ENCODE results near the gene FAM217A. TPM values are rescaled to one million over a fixed set of nuclear protein-coding genes. Genes with fewer than 3 reads are reported as not detected.
"Not testable (repeated sequence)": the region's sequence is repeated elsewhere in the genome, so short reads cannot be mapped to it uniquely, and the experiment has no call there.

The FAM217A gene
- total and polyA plus RNA-seq, 7 donors = 0.03 TPM; not detected in 6

DNA sequence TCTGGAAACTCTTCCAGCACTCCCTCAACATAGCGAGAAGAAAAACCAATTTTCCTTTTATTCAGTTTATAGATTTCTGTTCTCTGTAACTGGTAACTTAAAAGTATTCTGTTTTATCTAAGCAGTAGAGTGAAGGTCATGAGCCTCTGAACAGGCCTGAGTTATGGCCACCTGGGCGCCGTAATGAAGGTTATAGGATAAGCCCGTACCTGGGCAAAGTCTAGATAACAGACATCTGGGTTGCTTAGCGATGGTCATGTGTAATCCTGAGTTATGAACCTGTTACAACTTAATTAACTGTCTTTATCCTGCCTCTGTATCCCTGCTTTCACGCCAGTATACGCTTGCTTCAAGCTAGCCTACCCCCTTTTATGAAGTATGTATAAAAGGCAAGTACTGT is 13.0 kb upstream of the FAM217A start:
- Histone ChIP-seq H3K36me3 (no peaks in the 10 kb centered on the region), H3K4me3 (no peak overlapping the region), H3K27me3 (no peaks in the 10 kb centered on the region), H3K9me3 (no peaks in the 10 kb centered on the region), H3K4me1 (no peaks in the 10 kb centered on the region), H3K27ac (no peak overlapping the region)
- TF ChIP-seq EP300 (IDR thresholded peaks at IDR 0.05) (no peak), POLR2AphosphoS5 (IDR thresholded peaks at IDR 0.05) (no peak), POLR2A (IDR thresholded peaks at IDR 0.05) (no peak)
- TF ChIP-seq, protein P1, sequence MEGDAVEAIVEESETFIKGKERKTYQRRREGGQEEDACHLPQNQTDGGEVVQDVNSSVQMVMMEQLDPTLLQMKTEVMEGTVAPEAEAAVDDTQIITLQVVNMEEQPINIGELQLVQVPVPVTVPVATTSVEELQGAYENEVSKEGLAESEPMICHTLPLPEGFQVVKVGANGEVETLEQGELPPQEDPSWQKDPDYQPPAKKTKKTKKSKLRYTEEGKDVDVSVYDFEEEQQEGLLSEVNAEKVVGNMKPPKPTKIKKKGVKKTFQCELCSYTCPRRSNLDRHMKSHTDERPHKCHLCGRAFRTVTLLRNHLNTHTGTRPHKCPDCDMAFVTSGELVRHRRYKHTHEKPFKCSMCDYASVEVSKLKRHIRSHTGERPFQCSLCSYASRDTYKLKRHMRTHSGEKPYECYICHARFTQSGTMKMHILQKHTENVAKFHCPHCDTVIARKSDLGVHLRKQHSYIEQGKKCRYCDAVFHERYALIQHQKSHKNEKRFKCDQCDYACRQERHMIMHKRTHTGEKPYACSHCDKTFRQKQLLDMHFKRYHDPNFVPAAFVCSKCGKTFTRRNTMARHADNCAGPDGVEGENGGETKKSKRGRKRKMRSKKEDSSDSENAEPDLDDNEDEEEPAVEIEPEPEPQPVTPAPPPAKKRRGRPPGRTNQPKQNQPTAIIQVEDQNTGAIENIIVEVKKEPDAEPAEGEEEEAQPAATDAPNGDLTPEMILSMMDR (IDR thresholded peaks at IDR 0.05) = no peak
- intact Hi-C loops (cut with DNase I) = no loop called here
- 20 to 74% methylated on average over 7 of the region's 7 CpGs for WGBS, 2 donors
- no peak for DNase-seq

DNA sequence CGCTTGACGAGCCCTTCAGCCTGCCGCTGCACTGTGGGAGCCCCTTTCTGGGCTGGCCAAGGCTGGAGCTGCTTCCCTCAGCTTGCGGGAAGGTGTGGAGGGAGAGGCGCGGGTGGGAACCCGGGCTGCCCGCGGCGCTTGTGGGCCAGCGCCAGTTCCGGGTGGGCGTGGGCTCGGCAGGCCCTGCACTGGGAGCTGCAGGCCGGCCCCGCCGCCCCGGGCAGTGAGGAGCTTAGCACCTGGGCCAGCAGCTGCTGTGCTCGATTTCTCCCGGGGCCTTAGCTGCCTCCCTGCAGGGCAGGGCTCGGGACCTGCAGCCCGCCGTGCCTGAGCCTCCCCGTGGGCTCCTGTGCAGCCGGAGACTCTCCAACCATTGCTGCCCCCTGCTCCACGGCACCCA is 11.1 kb upstream of the FAM217A start:
- intact Hi-C loops (cut with DNase I); H3K27ac ChIP-seq; H3K4me1 ChIP-seq; H3K36me3 ChIP-seq; H3K27me3 ChIP-seq; H3K9me3 ChIP-seq; DNase-seq; H3K4me3 ChIP-seq: not testable (repeated sequence)
- WGBS, 2 donors = 95 to 97% methylated on average over 26 of the region's 26 CpGs

DNA sequence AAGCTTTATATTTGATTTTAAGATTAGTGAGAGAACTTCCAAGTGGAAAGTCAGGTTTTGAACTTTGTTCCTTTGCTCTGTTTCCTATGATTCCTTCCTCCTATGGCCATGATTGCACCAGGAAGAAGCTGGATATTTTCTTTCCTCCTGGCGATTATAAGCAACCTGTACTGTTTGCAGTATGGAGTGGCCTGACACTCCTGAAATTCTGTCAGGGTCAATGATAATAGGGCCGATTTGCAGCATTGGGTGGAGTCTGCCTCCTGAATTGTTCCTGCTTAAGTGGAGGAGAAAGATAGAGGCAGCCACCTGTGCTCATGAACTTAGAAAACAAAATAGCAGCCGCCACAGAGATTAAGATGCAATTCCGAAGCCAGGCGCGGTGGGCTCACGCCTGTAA is 9.8 kb upstream of the FAM217A start:
- H3K27ac ChIP-seq = no peak overlapping the region

DNA sequence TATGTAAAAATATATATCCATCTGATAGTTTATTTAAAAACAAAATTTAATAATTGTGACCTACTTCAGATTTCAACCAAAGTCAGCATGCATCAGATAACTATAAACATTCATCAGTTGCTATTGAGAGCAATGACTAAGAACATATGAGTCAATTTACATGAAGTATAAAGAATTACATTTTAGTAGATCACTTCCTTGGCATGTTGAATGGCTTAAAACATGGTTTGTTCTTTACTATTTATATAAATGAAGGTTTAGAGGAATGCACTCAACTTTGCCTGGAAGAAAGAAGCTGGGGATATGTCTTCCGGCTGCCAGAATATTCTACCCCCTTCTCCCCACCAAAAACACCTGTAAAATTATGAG is 6.4 kb upstream of the FAM217A start:
- WGBS, 2 donors = 92 to 94% methylated on average over 1 of the region's 1 CpG
- no peaks in the 10 kb centered on the region for H3K4me1 ChIP-seq

More for the DNA sequence above, 9.8 kb upstream of the FAM217A start:
- Histone ChIP-seq H3K4me3 (no peak overlapping the region), H3K27me3 (no peaks in the 10 kb centered on the region), H3K4me1 (no peaks in the 10 kb centered on the region), H3K36me3 (no peaks in the 10 kb centered on the region), H3K9me3 (no peaks in the 10 kb centered on the region)
- 15 to 67% methylated on average over 7 of the region's 7 CpGs for WGBS, 2 donors
- DNase-seq = no peak
- TF ChIP-seq, protein P1 (IDR thresholded peaks at IDR 0.05) = no peak
- intact Hi-C loops (cut with DNase I) = no loop called here

DNA sequence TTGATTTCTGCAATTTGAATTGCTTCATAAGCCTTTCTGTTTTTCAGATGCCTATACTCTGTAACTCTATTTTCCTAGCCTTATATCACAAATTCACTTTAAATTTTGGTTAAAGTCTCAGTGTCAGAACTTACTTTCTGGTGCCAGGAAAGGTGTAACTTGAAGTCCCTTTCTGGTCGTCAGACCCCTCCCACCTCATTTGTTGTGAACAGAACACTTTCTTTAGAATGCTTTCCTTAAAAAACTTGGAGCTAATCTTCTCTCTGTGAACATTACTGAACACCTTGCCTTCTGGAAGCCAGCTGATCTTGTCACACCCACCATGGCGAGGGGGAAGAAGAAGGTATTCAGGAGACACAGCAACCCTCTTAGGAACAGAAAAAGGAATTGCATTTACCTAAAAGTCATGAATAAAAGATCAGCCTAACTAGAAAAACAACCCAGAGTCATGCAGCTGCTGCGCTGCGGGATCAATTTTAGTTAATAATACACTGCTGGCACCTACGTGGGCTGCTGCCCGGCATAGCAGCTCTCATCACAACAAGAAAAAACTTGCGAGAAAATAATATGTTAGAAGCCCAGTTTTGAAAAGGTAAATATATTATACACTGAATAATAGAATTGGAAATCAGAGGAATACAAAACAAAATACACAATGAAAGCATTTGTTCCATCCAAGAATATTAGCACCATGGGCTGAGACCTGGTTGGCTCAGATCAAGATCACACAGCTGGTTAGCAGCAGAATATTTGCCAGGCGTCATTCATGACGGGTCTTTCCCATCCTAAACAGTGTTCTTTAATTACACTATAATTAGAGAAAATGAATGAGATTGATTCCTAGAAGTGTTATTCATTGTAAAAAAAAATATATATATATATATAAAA is 5.8 kb upstream of the FAM217A start:
- Histone ChIP-seq H3K27ac (no peak overlapping the region), H3K4me3 (no peak overlapping the region)
- 22 to 64% methylated on average over 9 of the region's 9 CpGs for WGBS, 2 donors

More for the DNA sequence above, 6.4 kb upstream of the FAM217A start:
- Histone ChIP-seq H3K36me3 (no peaks in the 10 kb centered on the region), H3K27me3 (no peaks in the 10 kb centered on the region), H3K27ac (no peak overlapping the region), H3K9me3 (no peaks in the 10 kb centered on the region), H3K4me3 (no peak overlapping the region)
- intact Hi-C loops (cut with DNase I) = no loop called here
- no peak for DNase-seq
- TF ChIP-seq, protein P1 (IDR thresholded peaks at IDR 0.05) = no peak
- TF ChIP-seq POLR2AphosphoS5 (IDR thresholded peaks at IDR 0.05) (no peak), EP300 (IDR thresholded peaks at IDR 0.05) (no peak), POLR2A (IDR thresholded peaks at IDR 0.05) (no peak)

More for the DNA sequence above, 5.8 kb upstream of the FAM217A start:
- Histone ChIP-seq H3K9me3 (no peaks in the 10 kb centered on the region), H3K4me1 (no peaks in the 10 kb centered on the region), H3K36me3 (no peaks in the 10 kb centered on the region), H3K27me3 (no peaks in the 10 kb centered on the region)
- intact Hi-C loops (cut with DNase I) = no loop called here
- no peak for DNase-seq
- TF ChIP-seq EP300 (IDR thresholded peaks at IDR 0.05) (no peak), POLR2AphosphoS5 (IDR thresholded peaks at IDR 0.05) (no peak), POLR2A (IDR thresholded peaks at IDR 0.05) (no peak)
- TF ChIP-seq, protein P1 (IDR thresholded peaks at IDR 0.05) = no peak

Measured in sigmoid colon (tissue), 7 donors.